Activated naive CD4-positive, alpha-beta T cell treated with anti-CD3 and anti-CD28 coated beads, Interleukin-2, amount 50 U/mL, for 72 hours (primary cell): ENCODE results near the gene IRF2. TPM values are rescaled to one million over a fixed set of nuclear protein-coding genes. Genes with fewer than 3 reads are reported as not detected.

Experiments
- ATAC-seq, 2 donors: fragments of 150-1000 bp; cut with Tn5 transposase; 2 replicates each; pipeline ENCODE4 v1.10.0; 2021; ENCODE audit warnings: mild to moderate bottlenecking in 2 of 2, moderate library complexity in 2 of 2
- DNase-seq, 2 donors: peaks; one replicate each; pipeline ENCODE4 v3.0.0; 2021 to 2022; ENCODE audit warnings: low spot score in 2 of 2
- H3K27ac Mint-ChIP-seq, 2 donors: one replicate each; pipeline ENCODE4 v1.8.0; 2022; ENCODE audit warnings: mild to moderate bottlenecking in 2 of 2, mixed read lengths in 2 of 2
- H3K36me3 Mint-ChIP-seq, 2 donors: one replicate each; pipeline ENCODE4 v1.8.0; 2022; ENCODE audit warnings: mixed read lengths in 2 of 2
- H3K9me3 Mint-ChIP-seq, 2 donors: one replicate each; pipeline ENCODE4 v1.8.0; 2022; ENCODE audit warnings: mixed read lengths in 2 of 2
- total RNA-seq, 2 donors: library from RNA; stranded (reverse); gene quantifications; one replicate each; pipeline ENCODE4 v1.2.3, GENCODE V29; 2022

IRF2 gene
- total RNA-seq = 10 to 100 TPM; 52.7 to 56.8 TPM

DNA sequence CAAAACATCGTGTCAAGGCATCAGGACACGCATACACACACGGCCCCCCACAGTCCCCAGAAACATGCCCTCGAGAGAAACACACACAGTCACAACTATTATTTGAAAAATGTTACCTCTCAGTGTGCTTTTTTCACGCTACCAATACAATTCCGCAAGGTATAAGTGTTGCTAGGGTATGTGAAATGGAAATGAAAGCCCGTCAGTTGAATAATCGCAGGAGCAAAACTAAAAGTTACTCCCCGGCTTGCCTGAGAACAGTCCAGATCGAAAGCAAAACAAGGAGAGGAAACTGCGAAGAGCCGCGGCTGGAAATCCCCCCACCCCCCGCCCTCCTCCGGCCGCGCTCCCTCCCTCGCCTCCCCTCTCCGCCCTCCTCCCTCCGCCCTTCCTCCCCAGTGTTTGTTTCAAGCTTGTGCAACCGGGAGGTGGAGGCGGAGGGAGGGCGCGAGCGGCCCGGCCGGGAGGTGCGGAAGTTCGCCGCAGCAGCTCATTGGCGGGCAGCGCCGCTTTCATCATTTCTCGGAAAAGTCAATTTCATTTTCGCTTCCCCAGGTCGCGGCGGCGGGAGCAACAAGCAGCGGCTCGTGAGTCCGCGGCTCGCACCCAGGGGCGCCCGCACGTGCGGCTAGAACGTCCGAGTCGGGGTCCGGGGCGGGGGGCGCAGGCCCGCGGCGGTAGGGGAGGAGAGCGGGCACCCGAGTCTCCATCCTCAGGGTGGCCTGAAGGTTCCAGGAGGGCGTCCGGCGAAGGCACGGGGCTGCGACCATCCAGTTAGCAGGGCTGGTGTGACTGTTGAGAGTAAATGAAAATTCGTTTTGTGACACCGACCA is at the start of gene IRF2:
TSS of gene IRF2 (minus strand) at position 288 of the 833 bp plus-strand sequence. CDS start 45,486 bp downstream, outside the sequence.
- DNase-seq (peak; percentile 90 to 96), ATAC-seq (peak; percentile 77 to 84)
- Mint-ChIP-seq H3K9me3 (no peaks in the 10 kb centered on the region), H3K27ac (peak within 1 kb of the TSS; percentile 99 to 100), H3K36me3 (peaks cover 39 to 47% of the 10 kb centered on the region in 2 donors)

GRCh38 chr4:184515606-184516005 is 41.3 kb upstream of the IRF2 start:
- no peak for ATAC-seq
- peaks cover 4 to 18% of the 10 kb centered on the region in 2 donors for H3K36me3 Mint-ChIP-seq
- peak overlapping the region; percentile 2 to 11 for H3K27ac Mint-ChIP-seq

GRCh38 chr4:184514121-184514988 is 40.0 kb upstream of the IRF2 start:
- H3K36me3 Mint-ChIP-seq = peaks cover 8 to 25% of the 10 kb centered on the region in 2 donors
- peaks cover 5 to 10% of the 10 kb centered on the region in 2 donors for H3K9me3 Mint-ChIP-seq
- ATAC-seq (peak; percentile 95 to 96), DNase-seq (peak; percentile 70 to 87)
- H3K27ac Mint-ChIP-seq = peak overlapping the region; percentile 41 to 92

More at GRCh38 chr4:184515606-184516005, 41.3 kb upstream of the IRF2 start:
- DNase-seq = no peak
- peaks cover 5% of the 10 kb centered on the region in 2 donors for H3K9me3 Mint-ChIP-seq

GRCh38 chr4:184513802-184514120 is 39.4 kb upstream of the IRF2 start:
- DNase-seq (no peak), ATAC-seq (peak; percentile 23 to 50)
- Mint-ChIP-seq H3K27ac (peak overlapping the region; percentile 41 to 92), H3K9me3 (peaks cover 3 to 8% of the 10 kb centered on the region in 2 donors), H3K36me3 (peaks cover 6 to 23% of the 10 kb centered on the region in 2 donors)

GRCh38 chr4:184511156-184511555 is 36.8 kb upstream of the IRF2 start:
- no peak for ATAC-seq

GRCh38 chr4:184510401-184510800 is 36.1 kb upstream of the IRF2 start:
- DNase-seq (no peak), ATAC-seq (no peak)
- no peak overlapping the region for H3K27ac Mint-ChIP-seq
- H3K36me3 Mint-ChIP-seq = peaks cover 4 to 19% of the 10 kb centered on the region in 2 donors
- H3K9me3 Mint-ChIP-seq = peaks cover 0 to 5% of the 10 kb centered on the region in 2 donors

More at GRCh38 chr4:184511156-184511555, 36.8 kb upstream of the IRF2 start:
- H3K9me3 Mint-ChIP-seq = peaks cover 0 to 5% of the 10 kb centered on the region in 2 donors
- H3K36me3 Mint-ChIP-seq = peaks cover 4 to 19% of the 10 kb centered on the region in 2 donors
- H3K27ac Mint-ChIP-seq = no peak overlapping the region
- no peak for DNase-seq

DNA sequence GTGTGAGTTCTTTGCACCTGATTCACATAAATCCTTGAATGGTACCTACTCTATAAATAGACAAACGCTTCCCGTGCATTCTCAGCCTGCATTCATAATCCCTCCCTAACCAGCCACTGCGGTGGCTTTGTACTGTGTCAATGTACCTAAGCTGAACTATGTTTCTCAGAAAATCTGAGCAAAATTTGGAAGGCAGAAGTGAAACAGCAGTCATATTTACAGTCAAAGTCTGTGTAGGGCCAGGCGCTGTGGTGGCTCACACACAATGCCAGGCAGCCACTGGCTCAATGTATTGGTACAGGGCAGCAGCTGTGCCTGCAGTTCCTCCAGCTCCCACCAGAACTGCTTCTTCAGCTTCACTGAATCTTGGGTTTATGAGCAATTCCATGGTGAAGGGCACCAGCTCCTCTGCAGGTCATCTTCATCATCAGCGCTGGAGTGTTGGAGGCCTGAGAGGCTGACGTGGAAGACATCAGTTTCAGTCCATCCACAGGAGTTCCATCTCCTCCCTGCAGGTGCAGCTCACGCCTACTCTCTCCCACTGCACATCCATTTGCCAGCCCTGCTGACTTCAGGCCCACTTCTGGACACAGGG is 32.3 kb upstream of the IRF2 start:
- ATAC-seq (peak; percentile 85 to 98), DNase-seq (peak in 1 of 2 donors; percentile 49)
- H3K27ac Mint-ChIP-seq = peak overlapping the region in 1 of 2 donors; percentile 0
- peaks cover 0 to 5% of the 10 kb centered on the region in 2 donors for H3K9me3 Mint-ChIP-seq
- peaks cover 4 to 19% of the 10 kb centered on the region in 2 donors for H3K36me3 Mint-ChIP-seq

DNA sequence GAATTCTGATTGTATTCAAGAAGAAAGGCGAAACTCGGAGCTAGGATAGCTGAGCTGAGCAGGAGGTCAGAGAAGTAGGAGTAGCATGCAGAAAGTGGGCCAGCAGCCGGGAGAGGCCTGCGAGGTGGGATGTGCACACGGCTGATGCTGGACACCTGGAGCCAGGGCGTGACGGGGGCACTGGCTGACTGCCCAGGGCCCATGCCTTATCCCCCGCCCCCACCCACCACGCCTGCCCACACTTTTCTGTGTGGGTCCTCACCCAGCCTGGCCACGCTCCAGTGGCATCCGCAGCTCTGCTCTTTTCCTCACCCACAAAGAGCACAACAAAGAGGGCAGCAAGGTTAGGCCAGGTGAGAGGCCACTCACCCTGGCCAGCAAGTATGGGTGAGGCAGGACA is 30.0 kb upstream of the IRF2 start:
- Mint-ChIP-seq H3K27ac (peak overlapping the region; percentile 39 to 45), H3K36me3 (peaks cover 0 to 8% of the 10 kb centered on the region in 2 donors), H3K9me3 (peaks cover 0 to 4% of the 10 kb centered on the region in 2 donors)
- no peak for DNase-seq
- ATAC-seq = no peak

DNA sequence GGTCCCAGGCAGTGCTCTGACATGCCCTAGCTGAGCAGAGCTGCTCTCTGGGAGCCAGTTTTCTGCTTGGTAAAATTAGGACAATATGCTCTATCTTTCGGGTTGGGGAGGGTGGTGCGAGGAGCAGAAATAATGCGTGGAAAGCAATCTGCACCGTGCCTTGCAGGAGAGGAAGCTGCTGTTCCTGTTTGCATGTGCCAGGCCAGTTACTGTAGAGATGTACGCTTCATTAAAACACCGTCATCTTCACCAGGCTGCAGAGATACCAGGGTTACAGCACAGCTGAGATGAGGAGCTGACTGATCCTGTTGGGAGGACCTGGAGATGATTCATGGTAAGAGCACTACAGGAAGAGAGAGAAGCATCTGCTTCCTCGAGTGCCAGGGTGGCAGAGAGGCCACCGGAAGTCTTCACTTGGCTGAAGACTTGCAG is 29.5 kb upstream of the IRF2 start:
- Mint-ChIP-seq H3K27ac (peak overlapping the region; percentile 39 to 45), H3K9me3 (peaks cover 0 to 4% of the 10 kb centered on the region in 2 donors), H3K36me3 (peaks cover 0 to 9% of the 10 kb centered on the region in 2 donors)
- DNase-seq (no peak), ATAC-seq (peak; percentile 43 to 85)

GRCh38 chr4:184500748-184501589 is 26.6 kb upstream of the IRF2 start:
- Mint-ChIP-seq H3K27ac (no peak overlapping the region), H3K36me3 (peaks cover 0 to 5% of the 10 kb centered on the region in 2 donors), H3K9me3 (peaks cover 0 to 4% of the 10 kb centered on the region in 2 donors)
- no peak for ATAC-seq
- no peak for DNase-seq

DNA sequence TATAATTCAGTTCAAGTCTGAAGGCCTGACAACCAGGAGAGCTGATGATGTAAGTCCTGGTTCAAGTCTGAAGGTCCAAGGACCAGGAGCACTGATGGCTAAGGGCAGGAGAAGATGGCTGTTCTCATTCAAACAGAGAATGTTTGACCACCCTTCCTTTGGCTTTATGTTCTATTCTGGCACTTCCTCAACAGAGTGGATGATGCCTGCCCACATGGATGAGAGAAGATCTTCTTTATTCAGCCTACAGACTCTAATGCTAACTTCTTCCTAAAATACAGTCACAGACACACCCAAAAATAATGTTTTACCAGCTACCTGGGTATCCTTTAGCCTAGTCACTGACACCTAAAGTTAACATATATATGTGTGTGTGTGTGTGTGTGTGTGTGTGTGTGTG is 25.6 kb upstream of the IRF2 start:
- peaks cover 0 to 4% of the 10 kb centered on the region in 2 donors for H3K9me3 Mint-ChIP-seq
- H3K36me3 Mint-ChIP-seq = peaks cover 0 to 5% of the 10 kb centered on the region in 2 donors
- no peak overlapping the region for H3K27ac Mint-ChIP-seq
- DNase-seq = no peak
- no peak for ATAC-seq

GRCh38 chr4:184498598-184498997 is 24.2 kb upstream of the IRF2 start:
- H3K27ac Mint-ChIP-seq = no peak overlapping the region

DNA sequence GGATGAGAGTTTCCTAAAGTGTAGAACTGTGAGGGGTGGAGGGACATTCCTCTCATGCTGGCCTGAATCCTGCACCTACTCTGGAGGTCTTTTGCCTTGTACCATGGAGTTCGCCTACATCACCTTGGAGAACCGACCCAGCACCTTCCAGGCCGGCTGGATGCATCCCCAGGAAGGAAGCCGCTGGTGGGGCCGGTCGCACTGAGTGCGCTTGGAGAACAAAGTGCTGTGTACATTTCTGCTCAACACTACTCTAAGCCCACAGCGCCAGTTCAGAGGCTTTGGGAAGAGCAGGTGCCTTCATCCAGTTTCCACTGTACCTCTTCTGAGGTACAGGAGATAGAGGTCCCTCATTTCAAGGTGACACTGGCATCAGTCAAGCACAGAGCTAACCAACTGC is 15.4 kb upstream of the IRF2 start:
- no peak for DNase-seq
- H3K36me3 Mint-ChIP-seq = peaks cover 0 to 37% of the 10 kb centered on the region in 2 donors
- H3K9me3 Mint-ChIP-seq = peaks cover 4 to 21% of the 10 kb centered on the region in 2 donors
- H3K27ac Mint-ChIP-seq = no peak overlapping the region
- ATAC-seq = no peak

More at GRCh38 chr4:184498598-184498997, 24.2 kb upstream of the IRF2 start:
- H3K9me3 Mint-ChIP-seq = peaks cover 4 to 9% of the 10 kb centered on the region in 2 donors
- ATAC-seq = no peak
- peaks cover 0 to 13% of the 10 kb centered on the region in 2 donors for H3K36me3 Mint-ChIP-seq
- DNase-seq = no peak

DNA sequence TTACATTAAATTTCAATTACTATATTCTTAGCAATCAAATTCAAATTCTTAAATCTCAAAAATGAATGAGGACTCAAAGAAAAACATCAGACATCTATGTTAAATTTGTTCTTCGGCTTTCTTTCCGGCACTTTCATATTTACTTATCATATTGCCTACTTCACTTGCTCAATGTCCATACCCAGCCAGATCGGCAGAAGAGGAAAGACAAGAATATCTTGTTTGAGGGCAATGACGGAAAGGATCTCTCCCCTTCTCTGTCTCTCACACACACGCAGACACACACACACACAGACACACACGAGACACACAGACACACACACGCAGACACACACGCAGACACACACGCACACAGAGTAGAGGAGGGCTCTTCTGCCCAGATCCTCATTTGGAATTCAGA is 13.2 kb upstream of the IRF2 start:
- ATAC-seq (no peak), DNase-seq (no peak)
- peaks cover 0 to 18% of the 10 kb centered on the region in 2 donors for H3K9me3 Mint-ChIP-seq
- H3K36me3 Mint-ChIP-seq = peaks cover 5 to 38% of the 10 kb centered on the region in 2 donors
- no peak overlapping the region for H3K27ac Mint-ChIP-seq

DNA sequence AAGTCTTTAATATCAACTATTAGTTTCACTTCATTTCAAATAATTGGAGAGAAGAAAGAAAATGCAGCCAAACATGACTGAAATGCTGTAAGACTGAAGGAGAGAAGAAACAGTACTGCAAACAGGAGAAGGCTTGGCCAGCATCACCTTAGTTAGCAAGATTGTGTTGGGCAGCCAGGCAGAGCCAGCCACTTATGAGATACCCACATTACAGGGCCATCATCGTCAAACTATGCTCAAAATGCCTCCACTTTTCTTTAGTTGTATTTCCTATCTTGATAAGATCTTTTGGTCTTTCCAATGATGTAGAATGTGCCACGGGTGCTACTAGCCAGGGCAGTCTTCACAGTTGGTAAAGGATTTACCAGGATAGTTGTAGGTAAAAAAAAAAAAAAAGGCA is 10.9 kb upstream of the IRF2 start:
- peaks cover 5 to 35% of the 10 kb centered on the region in 2 donors for H3K36me3 Mint-ChIP-seq
- ATAC-seq (no peak), DNase-seq (no peak)
- peaks cover 0 to 24% of the 10 kb centered on the region in 2 donors for H3K9me3 Mint-ChIP-seq
- H3K27ac Mint-ChIP-seq = no peak overlapping the region
